Cortex of kidney (tissue), 1 donor: ENCODE results near the gene OR10Z1.

Experiments used
- DNase-seq: peaks from one replicate; lab custom pipeline; 2025; lab: John Stamatoyannopoulos, UW

OR10Z1 gene, protein sequence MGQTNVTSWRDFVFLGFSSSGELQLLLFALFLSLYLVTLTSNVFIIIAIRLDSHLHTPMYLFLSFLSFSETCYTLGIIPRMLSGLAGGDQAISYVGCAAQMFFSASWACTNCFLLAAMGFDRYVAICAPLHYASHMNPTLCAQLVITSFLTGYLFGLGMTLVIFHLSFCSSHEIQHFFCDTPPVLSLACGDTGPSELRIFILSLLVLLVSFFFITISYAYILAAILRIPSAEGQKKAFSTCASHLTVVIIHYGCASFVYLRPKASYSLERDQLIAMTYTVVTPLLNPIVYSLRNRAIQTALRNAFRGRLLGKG

DNA sequence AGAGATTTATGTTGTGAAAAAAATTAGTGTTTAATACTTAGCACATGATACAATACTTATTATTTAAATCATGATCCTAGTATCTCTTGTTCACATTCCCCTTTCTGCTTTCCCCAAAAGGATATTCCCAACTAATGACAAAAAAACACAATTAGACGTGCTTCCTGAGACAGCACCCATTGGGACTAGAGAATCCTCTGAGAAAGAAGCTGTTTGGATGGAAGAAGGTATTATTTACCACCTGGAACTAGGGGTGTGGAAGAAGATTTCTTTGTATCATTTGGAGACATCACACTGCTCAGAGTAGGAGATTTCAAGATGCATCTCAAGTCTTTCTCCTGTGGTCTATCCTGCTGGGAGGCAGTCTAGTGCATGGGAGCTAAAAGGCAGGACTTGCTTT, at the start of gene OR10Z1:
OR10Z1 (plus strand) TSS at position 301 of the 400 bp plus-strand sequence. CDS start 1,171 bp downstream, outside the sequence.
- DNase-seq = no peak

DNA sequence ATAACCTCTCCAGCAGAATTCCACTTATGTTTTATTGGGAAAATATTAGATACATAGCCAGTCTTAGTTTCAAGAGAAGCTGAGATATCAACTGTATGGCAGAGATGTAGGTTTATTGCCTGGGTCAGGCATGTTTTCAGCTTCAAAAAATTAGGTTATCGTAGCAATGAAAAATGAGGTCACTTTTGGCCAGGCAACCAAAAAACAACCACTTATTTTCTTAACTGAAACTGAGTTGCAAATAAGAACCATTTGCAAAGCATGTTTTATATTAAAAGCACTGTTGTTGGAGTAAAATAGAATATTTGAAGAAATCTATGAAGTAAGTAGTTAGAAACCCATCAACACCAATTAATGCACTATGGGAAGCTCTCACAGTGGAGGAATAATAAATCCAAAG, 45.4 kb upstream of the OR10Z1 start:
- no peak for DNase-seq

DNA sequence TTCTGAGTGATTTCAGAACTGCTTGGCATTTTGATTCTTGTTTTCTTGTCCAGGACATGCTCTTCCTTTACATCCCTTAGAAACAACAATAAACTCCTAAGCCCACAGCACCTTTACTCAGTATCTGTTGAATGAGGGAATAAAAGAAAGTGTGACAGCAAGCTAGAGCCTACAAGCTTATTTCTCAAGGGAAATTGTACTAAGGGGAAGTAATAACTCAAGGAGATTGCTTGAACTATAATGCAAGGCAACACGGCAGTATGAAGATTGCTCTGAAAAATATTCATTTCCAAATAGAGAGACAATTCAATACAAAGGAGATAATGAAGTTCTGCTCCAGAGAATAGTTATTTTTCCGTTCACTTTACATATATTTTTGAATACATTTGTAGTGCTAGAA, 41.2 kb upstream of the OR10Z1 start:
- DNase-seq = no peak

DNA sequence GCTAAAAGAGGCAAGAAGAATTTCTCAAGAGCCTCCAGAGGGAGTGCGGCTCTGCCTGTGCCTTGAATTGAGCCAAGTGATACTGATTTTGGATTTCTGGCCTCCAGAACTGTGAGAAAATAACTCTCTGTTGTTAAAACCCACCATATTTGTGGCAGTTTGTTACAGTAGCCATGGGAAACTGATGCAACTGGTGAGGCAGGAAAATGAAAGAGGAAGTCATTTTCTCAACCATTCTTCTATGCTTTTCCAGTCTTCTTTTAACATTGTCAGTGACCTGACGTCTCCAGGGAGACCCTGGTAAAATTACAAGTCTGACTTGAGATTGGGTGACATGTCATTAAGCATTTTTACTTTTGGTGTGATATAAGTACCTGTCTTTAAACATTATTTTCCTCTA, 40.5 kb upstream of the OR10Z1 start:
- DNase-seq = no peak

DNA sequence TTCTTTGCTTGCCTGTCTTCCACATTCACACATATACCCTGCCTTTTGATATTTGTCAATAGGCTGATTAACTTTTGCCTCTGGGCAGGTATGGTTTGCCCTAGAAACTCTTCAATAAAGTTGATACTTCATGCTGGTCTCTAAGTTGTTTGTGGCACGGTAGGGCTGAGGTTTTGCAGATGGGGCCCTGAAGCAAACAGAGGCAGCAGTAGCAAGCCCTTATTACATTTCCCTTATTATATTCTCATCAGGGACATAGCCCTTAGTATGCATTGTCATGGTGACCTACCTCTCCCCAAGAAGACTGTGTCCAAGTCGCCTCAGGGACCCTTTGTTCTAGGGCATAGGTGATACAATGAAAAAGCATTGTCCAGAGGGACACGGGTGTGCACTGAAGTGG, 34.6 kb upstream of the OR10Z1 start, which contains the start of gene OR6P1:
OR6P1 (minus strand) TSS at position 101 of the 400 bp plus-strand sequence. CDS start 6,976 bp downstream, outside the sequence.
- no peak for DNase-seq

DNA sequence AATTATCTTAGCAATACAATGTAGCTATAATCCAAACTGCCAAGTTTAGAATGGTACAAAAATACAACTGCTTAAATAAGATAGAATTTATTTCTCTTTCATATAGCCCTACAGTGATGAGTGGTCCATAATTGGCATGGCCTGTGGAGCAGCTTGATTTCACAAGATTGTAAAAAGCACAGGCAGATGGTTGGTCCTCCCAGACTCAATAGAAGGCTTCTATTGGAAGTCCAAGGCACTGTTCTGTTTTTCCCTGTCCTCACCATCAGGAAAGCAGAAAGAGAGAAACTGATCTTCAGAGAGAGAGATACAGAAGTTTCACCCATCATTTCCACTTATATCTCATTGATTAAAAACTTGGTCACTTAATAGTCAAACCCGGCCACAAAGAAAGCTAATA, 32.8 kb upstream of the OR10Z1 start:
- DNase-seq = no peak

DNA sequence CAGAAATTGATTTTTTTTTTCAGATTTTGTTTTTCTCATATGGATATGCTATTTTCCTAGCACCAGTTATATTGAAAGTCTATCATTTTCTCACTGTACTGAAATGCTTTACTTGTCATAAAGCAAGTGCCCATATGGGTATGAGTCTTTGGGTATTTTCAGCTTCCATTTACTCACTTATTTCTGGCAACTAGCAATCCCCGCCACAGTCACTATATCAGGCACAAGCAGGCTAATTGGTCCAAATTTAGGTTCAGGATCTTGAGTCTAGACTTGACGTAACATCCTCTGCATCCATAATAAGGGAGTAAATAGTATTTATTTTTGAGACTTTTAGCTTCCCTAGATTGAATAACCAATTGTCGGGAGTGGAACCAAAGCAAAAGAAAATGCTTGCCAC, 27.5 kb upstream of the OR10Z1 start:
- no peak for DNase-seq

DNA sequence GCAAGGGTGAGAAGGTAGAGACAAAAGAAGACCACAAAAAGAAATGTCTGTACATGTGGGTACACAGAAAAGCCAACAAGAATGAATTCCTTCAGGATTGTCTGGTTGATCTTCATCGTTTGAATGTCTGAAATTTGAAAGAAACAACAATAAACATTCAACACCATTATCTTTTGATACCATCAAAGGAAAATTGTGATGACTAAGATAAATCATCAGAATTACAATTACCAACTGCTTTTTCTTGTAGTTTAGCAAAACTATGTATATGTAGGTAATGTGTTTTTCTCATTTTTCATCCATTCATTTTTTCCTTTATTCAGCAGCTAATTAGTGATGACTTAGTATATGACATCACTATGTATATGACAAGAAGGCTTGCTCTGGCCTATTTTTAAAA, 25.3 kb upstream of the OR10Z1 start, which contains the start of gene OR10X1:
OR10X1 (minus strand) TSS at position 167 of the 400 bp plus-strand sequence; CDS start at position 167, 0 bp downstream.
- DNase-seq = no peak

DNA sequence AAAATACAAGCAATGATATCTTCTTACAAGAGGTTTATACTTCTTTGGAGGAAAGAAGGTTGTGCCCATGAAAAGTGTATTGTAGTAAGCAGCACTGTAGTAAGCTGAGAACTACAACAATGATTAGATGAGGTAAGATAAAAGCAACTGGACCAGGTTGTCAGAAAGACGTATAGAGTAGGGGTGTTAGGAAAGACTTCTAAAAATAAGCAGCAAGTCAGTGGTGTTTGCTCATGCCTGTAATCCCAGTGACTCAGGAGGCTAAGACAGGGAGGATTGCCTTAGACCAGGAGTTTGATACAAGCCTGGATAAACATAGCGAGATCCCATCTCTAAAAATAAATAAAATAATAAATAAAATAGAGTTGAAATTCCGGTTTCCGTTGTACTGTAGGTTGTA, 21.1 kb upstream of the OR10Z1 start:
- no peak for DNase-seq

DNA sequence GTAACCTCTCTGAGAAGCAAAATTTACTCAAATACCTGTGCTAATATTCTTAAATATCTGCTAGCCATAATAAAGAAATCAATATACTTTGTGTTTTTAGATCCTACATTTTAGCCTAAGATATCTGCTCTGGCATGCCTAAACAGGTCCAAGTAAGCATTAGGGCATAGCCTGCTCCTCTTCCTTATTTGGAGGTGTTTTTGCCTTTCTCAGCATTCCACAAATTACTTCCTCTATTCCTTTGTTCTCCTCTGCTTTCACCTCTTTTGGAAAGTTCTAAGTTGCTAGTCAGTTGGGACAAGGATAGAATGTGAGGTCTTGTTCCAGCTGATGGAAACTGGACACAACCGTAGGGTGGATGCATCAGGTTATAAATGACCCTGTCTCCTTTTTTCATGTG, 18.1 kb upstream of the OR10Z1 start:
- DNase-seq = no peak

DNA sequence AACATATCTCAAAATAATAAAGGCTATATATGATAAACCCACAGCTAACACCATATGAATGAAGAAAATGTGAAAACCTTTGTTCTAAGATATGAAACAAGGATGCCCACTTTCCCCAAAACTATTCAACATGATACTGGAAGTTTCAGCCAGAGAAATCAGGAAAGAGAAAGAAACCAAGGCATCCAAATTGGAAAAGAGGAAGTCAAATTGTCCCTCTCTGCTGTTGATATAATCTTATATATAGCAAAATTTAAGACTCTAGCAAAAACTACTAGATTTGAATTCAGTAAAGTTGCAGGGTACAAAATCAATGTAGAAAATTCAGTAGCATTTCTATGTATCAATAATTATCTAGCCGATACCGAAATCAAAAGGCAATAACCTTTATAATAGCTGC, 4.3 kb upstream of the OR10Z1 start:
- no peak for DNase-seq

DNA sequence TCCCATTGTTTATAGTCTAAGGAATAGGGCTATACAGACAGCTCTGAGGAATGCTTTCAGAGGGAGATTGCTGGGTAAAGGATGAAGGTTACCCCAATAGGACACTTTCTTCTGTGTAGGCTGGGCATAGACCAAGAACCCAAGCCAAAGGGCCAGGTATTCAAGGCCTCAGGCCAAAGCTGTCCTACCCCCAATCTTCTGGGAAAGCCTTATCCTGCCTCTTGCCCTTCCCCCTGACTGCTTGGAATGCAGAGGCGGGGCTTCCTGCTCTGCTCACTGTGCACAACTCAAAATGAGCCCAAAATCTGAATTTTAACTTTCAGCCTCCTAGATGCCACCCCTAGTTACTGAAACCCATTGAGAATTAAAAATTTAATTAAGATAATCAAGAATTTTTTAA, 2.2 kb downstream of the OR10Z1 start:
- DNase-seq = no peak

DNA sequence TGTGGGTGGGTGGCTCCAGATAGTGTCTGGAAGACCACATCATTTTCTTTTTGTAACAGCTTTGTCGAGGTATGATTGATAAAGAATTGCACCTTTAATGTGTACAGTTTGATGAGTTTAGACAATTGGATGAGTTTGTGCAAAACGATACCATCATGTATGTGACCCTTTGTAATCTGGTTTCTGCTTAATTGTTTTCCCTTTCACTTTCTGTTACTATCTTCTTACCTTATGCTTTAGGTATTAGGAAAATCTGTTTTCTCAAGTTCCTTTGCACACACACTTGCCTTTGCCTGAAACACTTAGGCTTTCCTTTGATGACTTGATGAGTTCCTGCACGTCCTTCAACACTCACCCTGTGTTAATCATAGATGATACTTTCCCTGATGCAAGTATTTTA, 6.8 kb downstream of the OR10Z1 start:
- DNase-seq = no peak

DNA sequence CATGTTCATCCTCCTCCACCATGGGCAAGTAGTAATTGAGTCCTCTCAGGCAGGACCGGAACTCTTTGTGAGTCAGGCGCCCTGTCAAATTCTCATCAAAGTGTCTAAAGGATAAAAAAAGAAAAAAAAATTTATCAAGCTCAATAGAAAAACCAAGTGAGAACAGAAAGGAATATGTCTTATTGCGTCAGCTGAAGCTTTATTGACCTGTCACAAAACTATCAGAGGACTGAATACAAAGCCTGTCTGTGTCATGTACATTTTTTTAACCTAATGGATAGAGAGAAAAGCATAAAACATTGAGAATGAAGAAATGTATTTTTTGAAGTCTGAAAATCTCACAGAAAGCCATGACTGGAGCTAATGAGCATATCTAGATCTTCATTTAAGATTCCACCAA, 8.7 kb downstream of the OR10Z1 start:
- no peak for DNase-seq

DNA sequence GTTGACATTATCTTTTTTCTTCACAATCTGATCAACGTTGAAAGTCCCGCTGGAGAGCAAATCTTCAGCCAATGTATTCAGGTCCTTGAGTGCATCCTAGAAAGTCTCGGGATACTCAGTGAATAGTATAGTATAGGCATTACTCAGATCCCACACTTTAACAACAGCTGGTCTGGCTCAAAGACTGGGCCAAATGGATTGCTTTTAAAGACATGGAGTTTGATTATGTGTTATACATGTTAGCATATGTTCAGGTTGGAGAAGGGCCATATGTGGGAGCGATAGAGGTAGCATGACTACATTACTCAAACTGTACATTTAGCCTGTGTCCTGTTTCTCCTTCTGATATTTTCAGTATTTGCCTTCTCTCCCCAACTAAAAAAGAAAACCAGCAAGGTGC, 33.1 kb downstream of the OR10Z1 start:
- DNase-seq = no peak

DNA sequence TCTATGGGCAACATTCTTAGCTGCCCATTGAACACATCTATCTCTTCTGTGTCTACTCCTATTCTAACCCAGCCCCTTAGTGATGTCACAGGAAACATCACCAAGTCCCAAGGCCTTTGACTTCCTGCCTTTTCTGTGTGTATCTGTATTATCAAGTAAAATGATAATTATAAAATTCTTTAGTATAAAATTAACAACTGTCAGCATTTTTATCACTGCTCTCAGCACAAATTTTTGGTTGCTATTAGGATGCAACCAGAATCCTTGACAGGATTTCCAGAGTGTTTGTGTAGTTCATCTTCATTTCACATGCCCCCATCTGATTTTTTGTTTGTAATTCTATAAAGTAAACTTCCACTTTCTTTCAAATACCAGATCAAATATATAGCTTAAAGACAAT, 33.8 kb downstream of the OR10Z1 start:
- no peak for DNase-seq

DNA sequence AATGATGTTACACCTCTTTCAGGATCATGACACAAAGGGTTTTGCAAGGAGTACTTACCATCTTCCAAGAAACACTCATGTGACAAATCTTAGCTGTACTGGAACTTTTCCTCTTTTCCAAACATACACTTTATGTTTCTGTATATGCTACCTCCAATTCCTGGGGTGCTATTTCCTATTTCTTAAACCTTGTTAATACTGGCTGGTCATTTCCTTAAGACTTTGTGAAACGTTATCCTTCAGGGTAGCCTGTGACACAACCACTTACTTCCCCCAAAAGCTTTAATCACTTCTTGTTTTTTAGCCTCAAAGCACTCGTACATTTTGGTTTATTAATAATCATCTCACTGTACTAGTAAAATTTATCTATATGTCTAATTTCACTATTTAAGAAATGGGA, 39.4 kb downstream of the OR10Z1 start:
- no peak for DNase-seq

DNA sequence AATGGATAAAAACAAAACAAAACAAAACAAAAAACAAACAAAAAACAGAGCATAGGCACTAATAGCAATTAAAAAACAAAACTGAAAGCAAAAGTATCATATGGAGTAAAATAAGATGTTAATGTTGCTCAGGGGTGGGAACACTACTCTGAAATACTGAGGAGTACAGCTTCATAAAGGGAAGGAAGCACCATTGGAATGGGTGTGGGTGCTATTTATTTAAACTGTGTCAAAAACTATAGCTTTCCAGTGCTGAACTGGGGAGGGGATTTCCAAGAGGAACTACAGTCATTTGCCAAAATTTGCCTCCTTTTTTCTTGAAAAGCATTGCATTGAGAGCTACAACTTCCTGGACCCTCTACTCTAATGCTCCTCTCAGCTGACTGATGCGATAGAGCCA, 41.4 kb downstream of the OR10Z1 start:
- no peak for DNase-seq

DNA sequence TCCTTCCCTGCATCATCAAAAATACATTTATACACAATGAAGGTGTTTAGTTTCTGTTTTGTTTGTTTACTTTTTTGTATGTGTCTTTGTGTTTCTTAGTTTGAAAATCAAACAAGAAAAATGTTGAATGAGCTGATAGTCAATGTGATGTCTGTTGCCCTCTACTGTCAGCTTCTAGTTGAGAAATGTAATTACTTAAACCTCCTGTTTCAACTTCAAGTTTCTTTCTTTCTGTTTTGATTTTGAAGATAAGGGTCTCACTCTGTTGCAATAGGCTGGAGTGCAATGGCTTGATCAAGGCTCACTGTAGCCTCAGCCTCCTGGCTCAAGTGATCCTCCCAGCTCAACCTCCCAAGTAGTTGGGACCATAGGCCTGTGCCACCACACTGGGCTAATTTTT, 44.0 kb downstream of the OR10Z1 start:
- DNase-seq = no peak

DNA sequence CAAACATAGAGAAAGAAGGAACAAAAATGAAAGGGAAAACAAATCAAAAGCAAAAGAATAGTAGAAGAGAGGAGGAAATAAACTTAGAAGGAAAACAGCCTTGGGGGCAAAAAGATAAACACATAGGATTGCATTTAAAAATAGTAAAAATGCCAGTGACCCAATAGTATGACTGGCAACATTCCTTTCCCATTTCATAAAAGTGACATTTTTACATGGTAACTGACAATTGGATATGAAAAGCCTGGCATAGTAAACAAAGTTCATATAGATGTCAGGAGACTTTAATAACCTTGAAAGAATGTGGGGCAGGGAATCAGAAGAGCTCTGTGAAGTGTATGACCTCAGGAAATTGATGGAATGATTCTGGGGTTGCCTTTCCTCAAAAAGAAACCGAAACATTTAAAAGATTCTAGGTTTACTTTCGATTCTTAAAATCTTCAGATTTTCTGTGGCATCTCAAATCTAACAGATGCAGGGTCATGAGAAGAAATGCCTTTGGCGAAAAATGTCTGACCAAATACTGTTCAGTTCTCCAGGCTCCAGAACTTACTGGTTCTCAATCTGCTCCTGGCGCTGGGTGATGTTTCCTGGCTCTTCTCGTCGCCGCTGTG, 47.8 kb downstream of the OR10Z1 start:
- no peak for DNase-seq

DNA sequence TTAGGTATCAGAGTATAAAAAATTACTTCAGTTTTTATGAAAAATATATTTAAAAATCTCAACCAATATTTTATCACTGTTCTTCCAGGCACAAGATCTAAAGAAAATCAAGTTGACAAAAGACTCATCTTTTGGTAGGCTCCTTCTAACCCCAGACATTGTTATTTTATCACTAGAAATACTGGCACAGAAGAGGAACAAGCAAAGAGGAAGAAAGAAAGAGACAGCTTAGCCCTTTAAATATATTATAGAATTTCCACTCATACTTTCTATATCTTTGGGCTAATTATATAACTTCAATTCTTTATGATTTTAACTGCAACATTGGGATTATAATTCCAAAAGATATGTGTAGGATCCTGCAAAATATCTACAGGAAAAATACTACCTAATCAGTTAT, 49.0 kb downstream of the OR10Z1 start:
- no peak for DNase-seq

DNA sequence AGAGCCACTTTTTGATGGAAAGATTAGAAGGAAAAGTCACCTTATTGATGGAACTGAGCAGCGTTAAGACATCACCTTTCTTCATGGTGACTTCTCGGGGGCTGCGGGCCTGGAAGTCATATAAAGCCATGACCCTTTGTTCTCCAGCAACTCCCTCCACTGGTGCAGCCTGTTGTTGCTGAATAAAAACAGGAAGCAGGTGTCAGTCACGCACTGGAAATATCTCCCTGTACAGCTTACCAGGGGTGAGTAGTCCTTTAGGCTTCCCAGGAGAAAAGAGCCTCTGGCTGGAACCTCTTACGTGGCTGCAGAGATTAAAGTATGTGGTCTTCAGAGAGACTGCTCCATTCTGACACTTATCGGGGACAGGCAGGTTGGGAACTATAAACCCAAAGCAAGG, 49.5 kb downstream of the OR10Z1 start:
- DNase-seq = no peak
